Fibroblast of peridontal ligament (primary cell): ENCODE results near the gene PTCSC3.

Experiments
- DNase-seq: peaks from one replicate; pipeline ENCODE4 v3.0.0-alpha.2; 2010; ENCODE audit errors: extremely low read depth

Gene PTCSC3

DNA sequence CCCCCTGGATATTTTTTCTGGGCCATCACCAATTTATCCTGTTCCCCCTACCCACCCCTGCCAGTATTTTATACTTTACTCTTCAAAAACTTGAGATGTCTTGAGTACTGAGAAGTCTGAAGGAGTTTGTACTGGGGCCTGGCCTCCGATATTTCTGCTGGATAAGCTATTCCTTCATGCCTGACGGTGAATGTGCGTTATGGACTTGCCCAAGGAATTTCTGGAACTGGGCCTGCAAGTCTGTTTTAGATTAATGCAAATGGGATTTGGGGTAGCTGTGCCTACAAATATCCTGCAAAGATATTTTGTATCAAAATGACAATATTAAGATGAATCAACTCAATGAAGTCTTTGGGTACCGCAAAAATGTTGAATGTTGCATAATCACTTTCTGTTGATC lies at the start of gene PTCSC3:
Gene PTCSC3 (minus strand): TSS at position 199 of the 400 bp plus-strand sequence.
- DNase-seq = peak; percentile 10

- no peak for DNase-seq
Observed at GRCh38 chr14:36226164-36226563, 49.6 kb upstream of the PTCSC3 start.

DNA sequence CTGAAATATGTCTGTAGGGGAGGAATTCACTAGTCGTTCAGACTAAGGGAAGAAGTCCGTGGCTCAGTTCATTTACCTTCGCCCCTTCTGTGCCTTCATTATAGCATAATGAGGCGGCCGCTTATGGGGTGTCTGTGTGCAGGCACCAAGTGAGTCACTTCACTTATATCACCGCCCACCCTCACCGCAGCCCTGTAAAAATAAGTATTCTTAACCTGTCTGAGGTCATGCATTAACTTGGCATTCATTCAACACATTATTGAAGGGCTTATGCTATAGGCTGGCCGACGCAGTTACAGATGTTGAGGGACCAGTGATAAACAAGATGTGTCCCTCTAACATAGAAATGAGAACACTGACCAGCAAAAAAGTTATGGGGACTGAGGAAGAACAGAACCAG lies 47.7 kb upstream of the PTCSC3 start:
- DNase-seq = no peak

DNA sequence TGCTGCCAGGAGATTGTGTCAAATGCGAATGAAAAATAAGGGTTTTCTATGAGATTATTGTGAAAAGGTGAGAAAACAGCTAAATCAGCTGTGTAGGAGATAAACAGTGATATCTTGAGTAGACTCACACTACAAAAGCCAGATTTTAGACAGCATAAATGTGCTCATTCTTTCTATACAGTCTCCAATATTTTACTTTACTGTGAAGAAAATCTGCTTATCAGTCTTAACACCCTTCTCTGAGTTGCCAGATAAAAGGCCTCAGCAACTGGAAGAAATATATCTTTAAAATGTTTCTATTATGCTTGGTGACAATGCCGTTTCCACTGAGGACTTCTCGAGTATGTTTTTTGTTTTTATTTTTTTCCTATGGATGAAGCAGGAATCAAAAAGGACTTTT lies 47.0 kb upstream of the PTCSC3 start:
- no peak for DNase-seq

DNA sequence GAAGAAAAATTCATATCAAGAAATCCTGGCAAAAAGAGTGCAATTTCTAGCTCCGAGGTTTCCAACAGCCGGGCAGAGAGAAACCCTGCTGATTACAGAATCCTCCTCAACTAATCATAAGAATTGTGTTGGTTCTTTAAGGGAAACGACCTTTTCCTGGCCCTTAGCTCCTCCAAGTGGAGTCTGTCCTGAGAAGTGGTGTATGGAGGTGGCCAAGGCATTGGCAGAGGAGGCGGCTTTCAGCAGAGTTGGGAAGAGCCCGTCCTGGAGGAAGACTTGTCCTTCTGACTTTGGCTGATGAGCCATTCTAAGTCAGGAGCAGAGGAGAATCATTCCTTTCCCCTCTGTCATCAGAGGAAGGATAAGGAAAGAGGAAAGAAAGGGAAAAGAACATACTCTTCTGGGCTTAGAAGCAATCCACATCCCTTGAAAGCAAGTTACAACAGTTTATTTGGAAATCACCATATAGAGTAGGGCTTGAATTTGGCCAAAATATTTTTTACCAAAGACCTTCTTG lies 46.5 kb upstream of the PTCSC3 start:
- peak; percentile 10 for DNase-seq

DNA sequence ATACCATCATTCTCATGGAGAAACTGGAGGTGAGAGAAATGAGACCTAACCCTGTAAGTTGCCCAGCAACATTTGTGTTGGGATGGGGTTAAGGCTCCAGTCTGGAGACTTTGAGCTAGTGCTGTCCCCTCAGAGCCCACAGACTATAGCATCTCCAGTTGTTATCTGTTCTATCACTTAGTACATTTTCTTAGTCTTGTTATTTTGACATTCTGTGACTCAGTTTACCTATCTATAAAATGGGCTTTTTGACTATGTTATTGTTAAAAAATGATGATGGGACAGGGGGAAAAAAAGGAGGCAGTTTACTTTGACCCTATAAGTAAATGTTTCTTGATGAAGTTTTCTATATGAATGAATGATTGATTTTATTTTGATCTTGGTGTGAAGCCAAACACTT lies 45.8 kb upstream of the PTCSC3 start:
- DNase-seq = no peak

DNA sequence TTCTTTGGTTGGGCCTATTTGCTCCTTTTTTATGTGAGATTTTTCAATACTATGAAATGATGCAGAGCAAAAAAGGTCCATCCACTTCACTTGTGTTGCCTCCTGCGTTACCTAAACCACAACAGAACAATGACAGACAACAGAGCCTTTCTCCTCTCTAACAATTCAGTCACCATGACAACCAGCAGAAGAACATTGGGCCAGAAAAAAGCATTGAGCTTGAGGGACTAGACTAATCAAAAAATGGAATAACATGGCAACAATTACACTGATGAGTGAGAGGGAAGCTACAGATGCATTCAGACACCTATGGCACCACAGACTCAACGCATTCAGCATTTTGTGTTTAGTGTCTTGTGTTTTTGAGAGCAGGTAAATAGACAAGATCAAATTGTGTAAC lies 44.6 kb upstream of the PTCSC3 start:
- no peak for DNase-seq

DNA sequence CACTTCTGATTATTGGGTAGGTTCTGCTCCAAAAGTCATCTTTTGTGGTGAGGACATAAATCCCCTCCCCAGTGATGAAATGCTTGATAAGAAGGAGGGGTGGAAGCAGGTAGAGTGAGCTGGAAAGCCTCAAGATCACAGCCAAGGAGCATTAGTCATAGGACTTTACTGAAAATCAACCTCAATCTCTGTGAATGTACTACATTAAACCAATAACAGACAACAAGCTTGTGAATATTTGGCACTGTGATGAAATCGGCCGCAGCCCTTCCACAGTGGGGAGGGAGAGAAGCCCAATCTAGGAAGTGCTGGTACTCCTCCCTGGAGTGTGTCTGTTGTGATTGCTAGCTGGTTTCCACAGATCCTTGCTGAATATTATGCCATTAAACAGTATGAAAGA lies 41.2 kb upstream of the PTCSC3 start:
- no peak for DNase-seq

DNA sequence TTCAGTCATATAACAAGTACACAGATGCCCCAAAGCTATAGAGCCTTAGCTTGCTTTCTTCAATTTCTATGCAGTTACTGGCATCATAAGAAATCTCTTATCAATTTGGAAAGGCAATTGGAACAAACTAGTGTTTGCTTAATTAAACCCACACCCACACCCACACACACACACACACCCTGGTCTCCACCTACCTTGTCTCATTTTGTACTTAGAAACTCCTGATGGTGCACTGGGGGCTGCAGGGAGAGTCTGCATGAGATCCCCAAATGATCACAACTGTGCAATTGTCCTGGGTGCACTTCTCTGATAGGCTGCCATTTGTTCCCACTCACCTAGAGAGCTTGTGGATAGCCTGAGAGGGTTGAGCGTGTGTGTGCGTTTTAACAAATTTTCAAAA lies 40.5 kb upstream of the PTCSC3 start:
- DNase-seq = no peak

DNA sequence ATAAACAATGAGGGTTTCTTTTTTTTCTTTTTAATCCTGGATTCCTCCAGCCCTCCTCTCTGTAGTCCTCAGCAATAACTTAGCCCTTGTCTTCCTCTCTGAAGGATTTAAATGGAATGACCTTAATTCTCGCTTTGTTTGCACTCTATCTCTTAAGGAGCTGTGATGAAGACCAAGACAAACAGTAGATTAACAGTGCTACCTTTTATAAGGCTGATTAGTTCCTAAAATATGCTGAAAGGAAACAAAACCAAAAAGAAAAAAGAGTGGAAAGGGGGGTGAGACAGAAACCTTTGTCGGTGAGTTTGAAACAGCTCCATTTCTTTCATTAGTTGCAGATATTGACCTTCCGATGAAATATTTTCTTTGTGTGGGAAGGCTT lies 38.7 kb upstream of the PTCSC3 start:
- no peak for DNase-seq

- no peak for DNase-seq
Observed at GRCh38 chr14:36214476-36215216, 38.1 kb upstream of the PTCSC3 start.

- no peak for DNase-seq
Observed at GRCh38 chr14:36212987-36213386, 36.5 kb upstream of the PTCSC3 start.

- DNase-seq = no peak
Observed at GRCh38 chr14:36212577-36212976, 36.1 kb upstream of the PTCSC3 start.

GRCh38 chr14:36208690-36209278 lies 32.3 kb upstream of the PTCSC3 start:
- no peak for DNase-seq

DNA sequence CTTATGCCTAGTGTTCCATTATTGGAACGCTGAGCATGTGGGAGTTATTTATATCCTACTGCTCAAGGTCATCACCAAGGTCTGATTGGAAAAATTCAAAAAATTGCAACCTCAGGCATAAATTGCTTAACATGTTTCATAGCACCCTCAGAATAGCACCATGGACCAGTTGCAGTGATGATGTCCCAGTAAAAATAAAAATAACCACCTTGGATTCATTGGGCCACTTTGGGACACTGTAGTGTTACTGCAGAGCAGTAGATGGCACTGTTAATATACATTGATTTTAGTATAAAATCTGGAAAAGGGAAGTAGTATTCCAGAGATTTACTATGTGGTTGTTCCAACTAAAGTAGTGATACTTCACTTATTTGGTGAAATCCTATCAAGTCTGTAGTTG lies 31.0 kb upstream of the PTCSC3 start:
- DNase-seq = peak; percentile 13

DNA sequence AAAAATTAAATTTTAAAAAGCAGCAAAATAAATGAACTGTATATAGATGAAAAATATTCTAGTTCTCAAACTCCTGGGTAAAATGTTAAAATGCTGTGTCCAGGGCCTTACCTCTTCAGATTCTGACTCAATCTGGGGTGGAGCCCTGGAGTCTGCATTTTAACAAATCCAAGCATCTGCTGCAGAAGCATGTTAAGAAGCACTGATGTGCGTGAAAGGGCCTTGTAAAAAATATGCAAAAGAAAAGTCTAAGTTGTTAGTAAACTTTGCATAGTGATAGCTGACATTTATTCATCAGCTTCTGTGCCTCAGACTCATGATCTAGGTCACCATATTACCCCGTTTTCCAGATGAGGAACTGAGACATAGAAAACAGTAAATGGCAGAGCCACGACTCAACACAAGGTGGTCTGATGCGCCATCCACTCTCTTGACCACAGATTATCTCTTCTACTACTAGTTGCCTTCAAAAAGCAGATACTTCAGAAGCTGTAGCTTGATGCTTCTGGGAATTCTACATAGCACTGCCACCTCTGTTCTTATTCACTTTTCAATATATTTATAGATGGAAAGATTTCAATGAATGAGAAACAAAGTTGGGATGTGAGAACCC lies 28.0 kb upstream of the PTCSC3 start:
- DNase-seq = no peak

GRCh38 chr14:36198378-36198777 lies 21.9 kb upstream of the PTCSC3 start:
- no peak for DNase-seq

DNA sequence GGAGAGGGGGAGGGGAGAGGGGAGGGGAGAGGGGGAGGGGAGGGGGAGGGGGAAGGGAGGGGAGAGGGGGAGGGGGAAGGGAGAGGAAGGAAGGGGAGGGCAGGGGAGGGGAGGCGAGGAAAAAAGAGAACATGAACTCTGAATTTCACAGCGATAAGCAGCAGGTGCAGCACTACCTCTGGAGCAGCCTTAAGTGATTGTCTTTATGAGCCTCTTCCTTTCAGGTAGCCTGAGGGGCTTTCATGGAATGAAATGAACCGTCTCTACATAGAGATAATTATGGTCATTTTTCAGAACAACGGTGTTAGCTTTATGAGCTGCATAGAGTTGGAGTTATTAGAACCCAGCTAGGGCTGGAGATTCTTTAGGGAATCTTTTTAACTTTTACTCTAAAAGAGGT lies 18.1 kb upstream of the PTCSC3 start:
- no peak for DNase-seq

DNA sequence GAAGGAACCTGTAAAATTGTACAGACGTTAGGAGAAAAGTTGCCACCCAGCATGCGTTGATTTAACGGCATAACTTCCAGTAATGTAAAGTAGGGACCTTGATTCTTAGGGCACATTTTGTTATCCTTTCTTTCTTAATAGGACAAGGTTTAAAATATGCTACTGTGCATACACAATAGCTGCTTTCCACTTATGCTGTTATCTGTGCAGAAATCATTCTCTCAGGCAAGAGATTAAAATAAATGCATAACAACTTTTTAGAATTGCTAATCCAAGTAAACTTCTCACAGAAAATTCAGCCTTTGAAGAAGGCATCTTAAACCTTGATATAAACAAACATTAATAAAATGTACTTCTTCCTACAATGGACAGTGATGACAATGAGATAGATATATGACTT lies 16.0 kb upstream of the PTCSC3 start:
- no peak for DNase-seq

- DNase-seq = no peak
Observed at GRCh38 chr14:36183402-36183801, 6.9 kb upstream of the PTCSC3 start.

GRCh38 chr14:36181417-36181816 lies 4.9 kb upstream of the PTCSC3 start:
- no peak for DNase-seq

DNA sequence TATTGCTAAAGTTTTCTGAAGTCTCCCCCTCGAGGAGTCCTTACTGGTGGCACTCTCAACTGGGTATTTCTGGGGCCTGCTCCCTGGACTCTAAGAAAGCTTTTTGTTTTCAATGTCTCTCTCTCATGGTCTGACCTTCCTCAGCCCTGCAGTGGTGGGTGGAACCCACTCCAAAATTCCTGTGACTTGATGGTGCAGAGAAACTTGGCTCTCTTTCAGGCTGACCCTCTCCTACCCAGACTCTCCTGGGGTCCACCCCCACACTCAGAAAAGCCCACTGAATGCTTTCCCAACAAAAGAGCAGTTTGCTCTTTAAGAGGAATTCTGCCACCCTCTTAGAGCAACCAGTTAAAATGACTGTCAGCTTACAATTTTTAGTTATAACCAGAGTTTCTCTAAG lies 967 bp upstream of the PTCSC3 start:
- no peak for DNase-seq

DNA sequence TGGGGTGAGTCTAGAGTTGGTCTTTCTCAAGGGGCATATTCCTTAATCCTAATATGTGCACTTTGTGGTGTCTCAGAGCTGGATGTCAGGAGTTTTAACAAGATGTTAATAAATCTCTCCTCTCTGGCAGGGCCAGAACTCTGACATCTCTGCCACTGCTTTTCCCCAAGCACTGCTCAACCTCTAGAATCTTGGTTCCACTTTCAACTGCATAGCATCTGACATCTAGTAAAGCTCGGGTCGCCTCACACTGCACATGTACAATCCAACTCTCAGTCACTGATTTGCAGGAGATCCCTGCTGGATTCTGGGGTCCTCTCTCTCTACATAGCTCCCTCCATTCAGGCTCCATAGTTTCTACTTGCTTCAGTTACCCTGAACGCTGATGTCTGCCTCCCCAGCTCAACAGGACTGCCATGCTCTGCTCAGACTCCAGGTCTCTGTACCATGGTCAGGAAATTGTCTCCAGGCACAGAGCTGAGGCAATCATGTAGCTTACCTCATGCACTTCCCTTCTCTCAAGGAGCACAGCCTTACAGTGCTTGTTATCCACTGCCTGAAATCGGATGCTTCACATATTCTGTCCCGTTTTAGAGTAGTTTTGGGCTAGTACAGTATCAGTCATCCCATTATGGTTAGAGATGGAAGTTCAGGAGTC lies 1.6 kb downstream of the PTCSC3 start:
- no peak for DNase-seq
